Tibial nerve (tissue), 4 donors: ENCODE data around the gene TBCD. TPM values are rescaled to one million over a fixed set of nuclear protein-coding genes. Genes with fewer than 3 reads are reported as not detected.

Experiments
- DNase-seq, 2 donors: peaks; one replicate each; pipeline ENCODE4 v3.0.0-alpha.2; 2019; ENCODE audit warnings: low spot score in 2 of 2
- H3K27ac ChIP-seq, 4 donors: fragments of 200-600 bp; sonication (generic) in 3 of 4; one replicate each; pipeline ENCODE4 v1.5.1; 2017 to 2019; ENCODE audit warnings: mild to moderate bottlenecking in 1 of 4
- H3K27me3 ChIP-seq, 2 donors: fragments of 200-600 bp; sonication (generic) in 1 of 2; one replicate each; pipeline versions ENCODE4 v1.5.1 to v1.6.0; 2017 to 2019
- H3K36me3 ChIP-seq, 3 donors: fragments of 200-600 bp; sonication (generic); one replicate each; pipeline ENCODE4 v1.5.1; 2018 to 2019
- H3K4me1 ChIP-seq, 4 donors: fragments of 200-600 bp; sonication (generic) in 3 of 4; one replicate each; pipeline ENCODE4 v1.5.1; 2017 to 2019
- H3K4me3 ChIP-seq, 4 donors: fragments of 200-600 bp; sonication (generic) in 3 of 4; one replicate each; pipeline ENCODE4 v1.5.1; 2017 to 2019; ENCODE audit warnings: mild to moderate bottlenecking in 1 of 4, moderate library complexity in 1 of 4
- H3K9me3 ChIP-seq, 4 donors: fragments of 200-600 bp; sonication (generic) in 3 of 4; one replicate each; pipeline ENCODE4 v1.5.1; 2017 to 2019
- CTCF ChIP-seq, 5 experiments: fragments of 200-600 bp in 3 of 5; fragments of 450-650 bp in 2 of 5; sonication (generic) in 3 of 5; IDR thresholded peaks; one replicate each; pipeline ENCODE4 v1.5.1; 2016 to 2019; ENCODE audit warnings: antibody characterized with exemption in 5 of 5, mild to moderate bottlenecking in 3 of 5, moderate library complexity in 2 of 5
- EP300 ChIP-seq, 2 donors: sonication (generic); formaldehyde crosslinking; IDR thresholded peaks; one replicate each; pipeline ENCODE4 v1.6.1; 2017; ENCODE audit warnings: antibody characterized with exemption in 2 of 2, mild to moderate bottlenecking in 1 of 2
- POLR2A ChIP-seq, 2 donors: fragments of 450-650 bp; IDR thresholded peaks; one replicate each; pipeline ENCODE4 v1.6.1; 2017; ENCODE audit warnings: antibody characterized with exemption in 2 of 2, mild to moderate bottlenecking in 2 of 2, moderate library complexity in 2 of 2
- WGBS, 2 donors: methylation state at CpG; one replicate each; pipeline ENCODE4 v1.1.5; 2018; 5-methylcytosine and 5-hydroxymethylcytosine counted together
- total RNA-seq, 4 donors: library from RNA; depleted of rRNA; stranded (reverse); fragments of >200 nt; gene quantifications; one replicate each; pipeline ENCODE4 v1.1.0, GENCODE V29; 2016

The TBCD gene
- total RNA-seq, 4 donors from 2014 or later: 42.6 to 115 (median 87.9) TPM

- Histone ChIP-seq H3K27ac (no peak overlapping the region), H3K9me3 (peaks cover 0 to 8% (median 0%) of the 10 kb centered on the region in 4 donors), H3K4me1 (peaks cover 0 to 4% (median 1%) of the 10 kb centered on the region in 4 donors), H3K4me3 (no peak overlapping the region), H3K27me3 (no peaks in the 10 kb centered on the region), H3K36me3 (peaks cover 0 to 88% (median 10%) of the 10 kb centered on the region in 3 donors)
- TF ChIP-seq POLR2A (IDR thresholded peaks at IDR 0.05) (no peak), EP300 (IDR thresholded peaks at IDR 0.05) (no peak), CTCF (IDR thresholded peaks at IDR 0.05) (no peak)
- 86 to 90% methylated on average over 47 of the region's 48 CpGs for WGBS, 2 donors
- no peak for DNase-seq
Measured at GRCh38 chr17:82729479-82730260, 22.2 kb upstream of the TBCD start.

GRCh38 chr17:82732118-82732743, 19.6 kb upstream of the TBCD start:
- peaks cover 0 to 64% (median 5%) of the 10 kb centered on the region in 3 donors for H3K36me3 ChIP-seq
- peaks cover 0 to 8% (median 0%) of the 10 kb centered on the region in 4 donors for H3K9me3 ChIP-seq
- H3K27me3 ChIP-seq: no peaks in the 10 kb centered on the region
- WGBS, 2 donors: 89 to 92% methylated on average over 12 to 13 of the region's 13 CpGs
- no peak for DNase-seq
- no peak for TF ChIP-seq CTCF (IDR thresholded peaks at IDR 0.05)
- no peak for TF ChIP-seq EP300 (IDR thresholded peaks at IDR 0.05)
- TF ChIP-seq POLR2A (IDR thresholded peaks at IDR 0.05): no peak
- no peak overlapping the region for H3K27ac ChIP-seq
- H3K4me1 ChIP-seq: peaks cover 0 to 24% (median 14%) of the 10 kb centered on the region in 4 donors
- H3K4me3 ChIP-seq: no peak overlapping the region

- WGBS, 2 donors: 10 to 13% methylated on average over 9 to 30 of the region's 101 CpGs
- peaks cover 0 to 8% (median 0%) of the 10 kb centered on the region in 4 donors for H3K9me3 ChIP-seq
- TF ChIP-seq EP300 (IDR thresholded peaks at IDR 0.05) (peak; percentile 81 to 97), POLR2A (IDR thresholded peaks at IDR 0.05) (peak in 1 of 2 donors; percentile 70), CTCF (IDR thresholded peaks at IDR 0.05) (no peak)
Measured at GRCh38 chr17:82734987-82735866, 16.6 kb upstream of the TBCD start, which contains the start of gene FN3K. Gene FN3K (plus strand): TSS chr17:82735615. CDS start chr17:82735637, 22 bp downstream.

GRCh38 chr17:82736511-82737185, 15.2 kb upstream of the TBCD start:
- Histone ChIP-seq H3K9me3 (peaks cover 0 to 21% (median 3%) of the 10 kb centered on the region in 4 donors), H3K36me3 (peaks cover 3 to 56% (median 17%) of the 10 kb centered on the region in 3 donors), H3K27ac (peak overlapping the region; percentile 88 to 96 (median 92)), H3K4me3 (peak overlapping the region in 3 of 4 donors; percentile 72 to 90 (median 85)), H3K4me1 (peaks cover 0 to 39% (median 17%) of the 10 kb centered on the region in 4 donors), H3K27me3 (no peaks in the 10 kb centered on the region)
- no peak for TF ChIP-seq CTCF (IDR thresholded peaks at IDR 0.05)
- TF ChIP-seq EP300 (IDR thresholded peaks at IDR 0.05): no peak
- TF ChIP-seq POLR2A (IDR thresholded peaks at IDR 0.05): no peak
- DNase-seq: no peak
- WGBS, 2 donors: 72 to 77% methylated on average over 12 to 18 of the region's 18 CpGs

More at GRCh38 chr17:82734987-82735866, 16.6 kb upstream of the TBCD start, which contains the start of gene FN3K:
- DNase-seq: peak; percentile 31 to 57
- Histone ChIP-seq H3K36me3 (peaks cover 0 to 54% (median 5%) of the 10 kb centered on the region in 3 donors), H3K4me3 (peak within 1 kb of the TSS; percentile 68 to 90 (median 78)), H3K27ac (peak within 1 kb of the TSS; percentile 88 to 96 (median 92)), H3K27me3 (no peaks in the 10 kb centered on the region), H3K4me1 (peaks cover 0 to 39% (median 17%) of the 10 kb centered on the region in 4 donors)
